C4-2B (cell line): ENCODE data around the gene STMP1.

Experiments
- ZFX ChIP-seq: fragments of 450-650 bp; IDR thresholded peaks from 2 replicates; pipeline ENCODE4 v1.6.1; 2017
- TF ChIP-seq, protein P1 (sequence below): fragments of 450-650 bp; conservative IDR thresholded peaks from 2 replicates; pipeline ENCODE4 v1.5.1; 2017; ENCODE audit warnings: mild to moderate bottlenecking

DNA sequence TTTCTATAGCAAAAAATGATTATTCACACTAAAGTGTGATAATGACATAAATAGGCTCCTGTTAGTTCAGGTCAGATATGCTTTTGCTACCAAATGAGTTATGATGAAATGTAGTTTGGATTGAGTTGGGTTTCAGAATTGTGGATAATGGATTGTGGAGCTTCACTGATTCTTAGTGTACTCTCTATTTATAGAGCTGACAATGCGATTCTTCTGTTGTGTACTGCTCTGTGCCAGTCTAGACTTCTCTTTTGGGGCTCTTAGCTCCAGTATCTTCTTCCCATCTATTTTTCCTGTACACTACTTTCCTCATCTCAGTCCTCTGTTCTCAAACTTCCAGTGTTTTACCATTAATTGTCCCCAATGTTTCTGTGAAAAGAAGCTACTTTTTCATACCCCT, 7.5 kb downstream of the STMP1 start:
- TF ChIP-seq, protein P1, sequence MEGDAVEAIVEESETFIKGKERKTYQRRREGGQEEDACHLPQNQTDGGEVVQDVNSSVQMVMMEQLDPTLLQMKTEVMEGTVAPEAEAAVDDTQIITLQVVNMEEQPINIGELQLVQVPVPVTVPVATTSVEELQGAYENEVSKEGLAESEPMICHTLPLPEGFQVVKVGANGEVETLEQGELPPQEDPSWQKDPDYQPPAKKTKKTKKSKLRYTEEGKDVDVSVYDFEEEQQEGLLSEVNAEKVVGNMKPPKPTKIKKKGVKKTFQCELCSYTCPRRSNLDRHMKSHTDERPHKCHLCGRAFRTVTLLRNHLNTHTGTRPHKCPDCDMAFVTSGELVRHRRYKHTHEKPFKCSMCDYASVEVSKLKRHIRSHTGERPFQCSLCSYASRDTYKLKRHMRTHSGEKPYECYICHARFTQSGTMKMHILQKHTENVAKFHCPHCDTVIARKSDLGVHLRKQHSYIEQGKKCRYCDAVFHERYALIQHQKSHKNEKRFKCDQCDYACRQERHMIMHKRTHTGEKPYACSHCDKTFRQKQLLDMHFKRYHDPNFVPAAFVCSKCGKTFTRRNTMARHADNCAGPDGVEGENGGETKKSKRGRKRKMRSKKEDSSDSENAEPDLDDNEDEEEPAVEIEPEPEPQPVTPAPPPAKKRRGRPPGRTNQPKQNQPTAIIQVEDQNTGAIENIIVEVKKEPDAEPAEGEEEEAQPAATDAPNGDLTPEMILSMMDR = no peak
- no peak for TF ChIP-seq ZFX
